PC-3 (cell line): ENCODE data around the gene KATNAL1.

Source experiments
- EZH2 ChIP-seq: fragments of 300-600 bp; sonication (generic); IDR thresholded peaks from one replicate; pipeline ENCODE4 v1.6.1; 2017; ENCODE audit warnings: antibody characterized with exemption, mild to moderate bottlenecking, low read length; ENCODE audit not compliant: unreplicated experiment
- EZH2phosphoT487 ChIP-seq: fragments of 300-600 bp; sonication (generic); IDR thresholded peaks from 2 replicates; pipeline ENCODE4 v1.6.1; 2018; ENCODE audit warnings: mild to moderate bottlenecking, antibody characterized with exemption, low read length, borderline replicate concordance
- TF ChIP-seq, protein P1 (sequence below): fragments of 300-600 bp; sonication (generic); conservative IDR thresholded peaks from 2 replicates; pipeline ENCODE4 v1.5.1; 2017; ENCODE audit warnings: antibody characterized with exemption, low read depth, mild to moderate bottlenecking, low read length

- no peak for TF ChIP-seq EZH2
- TF ChIP-seq, protein P1, sequence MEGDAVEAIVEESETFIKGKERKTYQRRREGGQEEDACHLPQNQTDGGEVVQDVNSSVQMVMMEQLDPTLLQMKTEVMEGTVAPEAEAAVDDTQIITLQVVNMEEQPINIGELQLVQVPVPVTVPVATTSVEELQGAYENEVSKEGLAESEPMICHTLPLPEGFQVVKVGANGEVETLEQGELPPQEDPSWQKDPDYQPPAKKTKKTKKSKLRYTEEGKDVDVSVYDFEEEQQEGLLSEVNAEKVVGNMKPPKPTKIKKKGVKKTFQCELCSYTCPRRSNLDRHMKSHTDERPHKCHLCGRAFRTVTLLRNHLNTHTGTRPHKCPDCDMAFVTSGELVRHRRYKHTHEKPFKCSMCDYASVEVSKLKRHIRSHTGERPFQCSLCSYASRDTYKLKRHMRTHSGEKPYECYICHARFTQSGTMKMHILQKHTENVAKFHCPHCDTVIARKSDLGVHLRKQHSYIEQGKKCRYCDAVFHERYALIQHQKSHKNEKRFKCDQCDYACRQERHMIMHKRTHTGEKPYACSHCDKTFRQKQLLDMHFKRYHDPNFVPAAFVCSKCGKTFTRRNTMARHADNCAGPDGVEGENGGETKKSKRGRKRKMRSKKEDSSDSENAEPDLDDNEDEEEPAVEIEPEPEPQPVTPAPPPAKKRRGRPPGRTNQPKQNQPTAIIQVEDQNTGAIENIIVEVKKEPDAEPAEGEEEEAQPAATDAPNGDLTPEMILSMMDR, result no peak
- TF ChIP-seq EZH2phosphoT487, result no peak
Measured at GRCh38 chr13:30164146-30164545, 143.2 kb downstream of the KATNAL1 start.
